HG03280 (cell line): Measurements from ENCODE around the gene ITIH1.

ENCODE experiments used
- ATAC-seq: cut with Tn5 transposase; IDR thresholded peaks from one replicate; pipeline ENCODE4 v1.9.1; 2021; ENCODE audit warnings: mild to moderate bottlenecking, moderate library complexity; ENCODE audit not compliant: unreplicated experiment

ITIH1 gene

GRCh38 chr3:52836471-52836845, 59.1 kb downstream of the ITIH1 start:
- no peak for ATAC-seq

GRCh38 chr3:52836986-52837385, 59.6 kb downstream of the ITIH1 start:
- no peak for ATAC-seq

GRCh38 chr3:52838561-52839267, 61.3 kb downstream of the ITIH1 start:
- ATAC-seq: no peak

GRCh38 chr3:52839268-52839575, 61.8 kb downstream of the ITIH1 start:
- no peak for ATAC-seq

GRCh38 chr3:52839892-52840545, 62.6 kb downstream of the ITIH1 start:
- ATAC-seq: no peak

- ATAC-seq: no peak
Measured at GRCh38 chr3:52841211-52841980, 64.0 kb downstream of the ITIH1 start.
